OCI-LY1 (cell line): ENCODE data around the gene KCNN2.

Experiments used
- EZH2 ChIP-seq: fragments of 200-600 bp; sonication (generic), shearing (Covaris generic); IDR thresholded peaks from 2 replicates; pipeline ENCODE4 v1.8.0; 2017; ENCODE audit warnings: borderline replicate concordance, mixed run types, mild to moderate bottlenecking, antibody characterized with exemption, low read length, moderate library complexity, mixed read lengths
- TF ChIP-seq, protein P1 (sequence below): fragments of 200-600 bp; sonication (generic), shearing (Covaris generic); IDR thresholded peaks from 2 replicates; pipeline ENCODE4 v1.5.1; 2017; ENCODE audit warnings: mild to moderate bottlenecking, antibody characterized with exemption, low read length, moderate library complexity, mixed read lengths

DNA sequence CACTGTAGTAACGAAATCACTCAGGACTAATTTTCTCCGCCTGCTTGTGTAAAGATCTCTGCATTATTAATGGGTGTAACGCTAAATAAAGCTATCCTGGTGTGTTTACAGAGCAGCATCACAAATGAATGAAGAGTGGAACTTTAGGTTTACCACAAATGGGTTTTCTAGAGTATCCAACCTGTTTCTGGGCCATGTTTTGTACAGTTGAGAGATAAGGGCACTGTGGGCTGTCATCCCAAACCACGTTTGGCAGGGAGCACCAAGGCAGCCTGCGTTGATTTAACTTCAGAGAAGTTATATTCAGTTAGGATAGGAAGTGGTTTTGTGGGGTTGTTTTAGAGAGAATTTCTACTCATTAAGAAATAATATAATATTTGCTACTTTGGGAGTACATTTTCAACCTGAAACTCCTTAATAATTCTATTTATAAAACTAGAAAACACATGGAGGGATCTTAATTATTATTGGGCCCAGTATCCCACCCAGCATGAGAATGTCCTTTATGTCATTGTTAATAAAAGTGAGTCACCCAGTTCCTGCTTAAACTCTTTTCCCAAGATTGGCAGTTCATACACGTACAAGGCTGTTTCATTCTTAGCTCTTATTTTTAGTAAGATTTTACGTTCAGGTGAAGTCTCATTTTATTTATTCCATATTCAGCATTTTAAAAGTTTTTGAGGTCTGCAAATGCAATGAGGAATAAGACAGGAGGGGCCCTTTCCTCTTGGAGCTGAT lies 8.0 kb downstream of the KCNN2 start:
- TF ChIP-seq, protein P1, sequence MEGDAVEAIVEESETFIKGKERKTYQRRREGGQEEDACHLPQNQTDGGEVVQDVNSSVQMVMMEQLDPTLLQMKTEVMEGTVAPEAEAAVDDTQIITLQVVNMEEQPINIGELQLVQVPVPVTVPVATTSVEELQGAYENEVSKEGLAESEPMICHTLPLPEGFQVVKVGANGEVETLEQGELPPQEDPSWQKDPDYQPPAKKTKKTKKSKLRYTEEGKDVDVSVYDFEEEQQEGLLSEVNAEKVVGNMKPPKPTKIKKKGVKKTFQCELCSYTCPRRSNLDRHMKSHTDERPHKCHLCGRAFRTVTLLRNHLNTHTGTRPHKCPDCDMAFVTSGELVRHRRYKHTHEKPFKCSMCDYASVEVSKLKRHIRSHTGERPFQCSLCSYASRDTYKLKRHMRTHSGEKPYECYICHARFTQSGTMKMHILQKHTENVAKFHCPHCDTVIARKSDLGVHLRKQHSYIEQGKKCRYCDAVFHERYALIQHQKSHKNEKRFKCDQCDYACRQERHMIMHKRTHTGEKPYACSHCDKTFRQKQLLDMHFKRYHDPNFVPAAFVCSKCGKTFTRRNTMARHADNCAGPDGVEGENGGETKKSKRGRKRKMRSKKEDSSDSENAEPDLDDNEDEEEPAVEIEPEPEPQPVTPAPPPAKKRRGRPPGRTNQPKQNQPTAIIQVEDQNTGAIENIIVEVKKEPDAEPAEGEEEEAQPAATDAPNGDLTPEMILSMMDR = no peak
- TF ChIP-seq EZH2 = no peak
